GM12892 (cell line): Measurements from ENCODE around the gene BARHL1.

Experiments
- POLR2A ChIP-seq: IDR thresholded peaks from 2 replicates; pipeline ENCODE4 v1.6.1; 2011; ENCODE audit warnings: low read depth, low read length, control low read depth
- POLR2AphosphoS5 ChIP-seq: IDR thresholded peaks from 2 replicates; pipeline ENCODE4 v1.6.1; 2011; ENCODE audit warnings: low read depth, low read length, control low read depth
- TAF1 ChIP-seq: IDR thresholded peaks from 2 replicates; pipeline ENCODE4 v1.6.1; 2011; ENCODE audit warnings: low read depth, mild to moderate bottlenecking, control low read depth, low read length, borderline replicate concordance

DNA sequence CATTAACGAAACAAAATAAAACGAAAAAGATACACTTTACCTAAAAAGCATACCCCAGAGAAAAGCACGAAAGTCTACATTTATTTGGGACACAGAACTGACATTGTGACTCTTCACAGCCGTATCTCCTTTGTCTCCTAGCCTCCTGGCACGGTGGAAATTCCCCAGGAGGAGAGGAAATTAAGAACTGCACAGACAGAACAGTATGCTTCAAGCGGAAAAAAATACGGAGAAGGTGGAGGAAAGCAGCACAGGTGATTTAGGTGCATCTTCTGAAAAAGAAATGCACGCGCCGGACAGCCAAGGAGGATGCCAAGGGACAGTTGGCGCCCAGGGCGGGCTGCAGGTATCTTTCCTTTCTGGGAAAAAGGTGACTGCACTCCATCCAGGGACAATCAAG lies 55.4 kb downstream of the BARHL1 start:
- TF ChIP-seq POLR2A (no peak), POLR2AphosphoS5 (no peak), TAF1 (no peak)
